NCI-H524 treated with DMSO at 0.1 percent for 48 hours (cell line): ENCODE results near the gene REXO5.
"Not testable (repeated sequence)": the region's sequence is repeated elsewhere in the genome, so short reads cannot be mapped to it uniquely, and the experiment has no call there.

Experiments used
- DNase-seq: peaks from one replicate; lab custom pipeline; 2025; lab: John Stamatoyannopoulos, UW

Gene REXO5

GRCh38 chr16:20806168-20807050 is at the start of gene REXO5, which contains the start of gene ERI2:
Gene REXO5 (plus strand): TSS chr16:20806527. CDS start chr16:20806954, 427 bp downstream.
Gene ERI2 (minus strand): TSS chr16:20806472. CDS start chr16:20806430, 42 bp downstream.
- DNase-seq, result peak; percentile 63

- no peak for DNase-seq
Observed at GRCh38 chr16:20760346-20760745, 46.0 kb upstream of the REXO5 start.

DNA sequence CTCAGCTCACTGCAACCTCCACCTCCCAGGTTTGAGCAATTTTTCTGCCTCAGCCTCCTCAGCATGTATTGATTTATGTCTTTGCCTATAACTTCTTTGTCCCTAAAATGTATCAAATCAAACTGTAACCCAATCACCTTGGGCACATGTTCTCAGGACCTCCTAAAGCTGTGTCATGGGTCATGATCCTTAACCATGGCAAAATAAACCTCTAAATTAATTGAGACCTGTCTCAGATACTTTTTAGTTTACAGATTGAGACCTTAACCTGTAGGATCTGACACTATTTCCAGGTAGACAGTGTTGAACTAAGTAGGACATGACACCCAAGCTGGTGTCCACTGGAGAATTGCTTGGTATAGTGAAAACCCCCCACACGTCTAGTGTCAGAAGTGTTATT is 45.2 kb upstream of the REXO5 start:
- DNase-seq, result no peak

- DNase-seq, result no peak
Observed at GRCh38 chr16:20762404-20763123, 43.8 kb upstream of the REXO5 start.

- peak; percentile 79 for DNase-seq
Observed at GRCh38 chr16:20763461-20764232, 42.7 kb upstream of the REXO5 start, which contains the start of gene ACSM3. Gene ACSM3 (plus strand): TSS chr16:20764014. CDS start chr16:20770035, 6,021 bp downstream.

DNA sequence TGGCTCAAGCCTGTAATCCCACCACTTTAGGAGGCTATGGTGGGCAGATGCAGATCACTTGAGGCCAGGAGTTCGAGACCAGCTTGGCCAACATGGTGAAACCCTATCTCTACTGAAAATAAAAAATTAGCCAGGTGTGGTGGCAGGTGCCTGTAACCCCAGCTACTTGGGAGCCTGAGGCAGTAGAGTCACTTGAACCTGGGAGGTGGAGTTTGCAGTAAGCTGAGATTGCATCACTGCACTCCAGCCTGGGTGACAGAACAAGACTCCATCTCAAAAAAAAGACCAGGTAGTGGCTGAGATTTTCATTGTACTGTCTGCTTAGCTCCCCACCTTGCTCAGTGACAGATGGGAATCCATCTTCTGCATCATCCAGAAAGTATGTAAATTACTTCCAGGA is 41.9 kb upstream of the REXO5 start:
- not testable (repeated sequence) for DNase-seq

- no peak for DNase-seq
Observed at GRCh38 chr16:20765732-20766131, 40.6 kb upstream of the REXO5 start.

GRCh38 chr16:20766294-20766693 is 40.0 kb upstream of the REXO5 start:
- no peak for DNase-seq

DNA sequence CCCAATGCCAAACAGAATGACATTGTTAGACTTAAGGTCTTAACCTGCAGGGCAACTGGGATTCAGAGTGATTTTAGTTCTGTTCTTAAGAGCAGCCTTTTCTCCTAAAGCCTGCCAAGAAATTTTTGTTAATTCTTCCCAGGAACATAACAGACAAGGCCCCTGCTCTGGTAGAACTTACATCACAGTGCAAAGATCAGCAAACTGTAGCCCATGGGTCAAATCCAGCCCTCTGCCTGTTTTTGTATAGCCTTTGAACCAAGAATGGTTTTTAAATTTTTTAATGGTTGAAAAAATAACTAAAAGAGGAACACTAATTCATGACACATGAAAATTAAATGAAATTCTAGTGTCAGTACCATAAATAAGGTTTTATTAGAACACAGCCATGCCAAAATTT is 38.8 kb upstream of the REXO5 start:
- no peak for DNase-seq

DNA sequence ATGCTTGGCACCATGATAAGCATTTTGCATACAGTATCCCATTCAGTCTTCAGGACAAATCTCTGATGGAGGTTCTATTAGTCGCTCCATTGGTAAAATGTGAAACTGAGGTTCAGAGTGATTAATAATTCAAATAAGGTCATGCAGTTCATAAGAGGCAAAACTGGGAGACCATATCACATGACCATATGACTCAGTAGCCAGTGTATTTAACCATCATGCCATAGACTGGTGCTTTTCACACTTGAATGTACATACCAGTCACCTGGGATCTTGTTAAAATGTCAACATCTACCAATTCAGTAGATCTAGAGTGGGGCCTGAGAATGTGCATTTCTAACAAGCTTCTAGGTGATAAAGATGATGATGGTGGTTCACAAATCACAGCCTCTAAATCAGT is 38.2 kb upstream of the REXO5 start:
- DNase-seq, result no peak

DNA sequence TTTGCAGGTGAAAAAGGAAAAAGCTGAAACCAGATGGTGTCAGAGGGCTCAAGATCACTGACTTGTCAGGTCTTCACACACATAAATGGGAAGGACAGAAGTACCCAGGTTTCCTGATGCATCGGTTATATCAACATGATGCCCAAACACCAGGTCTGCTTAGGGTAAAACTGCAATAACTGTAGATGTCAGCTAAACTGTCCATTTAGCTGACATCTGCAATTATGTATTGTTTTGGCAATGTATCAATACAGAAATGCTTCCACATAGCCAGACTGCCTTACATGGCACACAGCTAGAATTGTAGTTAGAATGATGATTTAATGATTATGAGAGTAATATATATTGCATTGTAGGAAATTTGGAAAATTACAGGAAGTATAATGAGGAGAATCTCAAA is 37.5 kb upstream of the REXO5 start:
- no peak for DNase-seq

GRCh38 chr16:20773679-20774078 is 32.6 kb upstream of the REXO5 start:
- DNase-seq, result no peak

DNA sequence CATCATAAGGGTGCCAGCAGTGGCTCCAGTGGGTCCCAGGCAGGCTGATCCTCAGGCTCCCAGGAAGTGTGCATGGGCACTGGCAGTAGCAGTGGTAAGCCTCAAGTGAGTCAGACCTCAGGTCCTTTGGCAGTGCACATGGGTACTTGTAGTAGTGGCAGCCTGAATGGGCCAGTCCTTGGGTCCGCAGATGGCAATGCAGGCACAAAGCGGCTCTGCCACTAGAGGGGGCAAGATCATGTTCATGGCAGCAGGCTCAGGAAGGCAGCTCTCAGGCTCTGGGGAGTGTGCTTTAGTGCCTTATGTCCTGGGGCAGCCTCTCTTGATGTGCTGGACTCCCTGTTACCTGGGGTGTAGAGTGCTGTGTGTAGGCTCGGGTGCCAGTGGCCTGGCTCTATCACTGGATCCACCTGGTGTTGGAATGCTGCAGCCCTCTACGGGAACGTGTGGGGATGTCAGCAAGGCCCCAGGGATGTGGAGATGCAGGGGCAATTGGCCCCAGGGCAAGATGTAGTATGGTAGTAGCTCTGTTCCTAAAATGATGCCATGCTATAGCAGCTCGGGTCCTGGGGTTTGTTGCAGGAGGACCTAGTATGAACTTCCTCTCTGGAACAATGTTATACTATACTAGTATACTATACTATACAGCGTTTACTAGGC is 31.5 kb upstream of the REXO5 start:
- peak; percentile 47 for DNase-seq

GRCh38 chr16:20781697-20782096 is 24.6 kb upstream of the REXO5 start:
- DNase-seq, result no peak

- no peak for DNase-seq
Observed at GRCh38 chr16:20782470-20782869, 23.9 kb upstream of the REXO5 start.

- no peak for DNase-seq
Observed at GRCh38 chr16:20784204-20784603, 22.1 kb upstream of the REXO5 start.

DNA sequence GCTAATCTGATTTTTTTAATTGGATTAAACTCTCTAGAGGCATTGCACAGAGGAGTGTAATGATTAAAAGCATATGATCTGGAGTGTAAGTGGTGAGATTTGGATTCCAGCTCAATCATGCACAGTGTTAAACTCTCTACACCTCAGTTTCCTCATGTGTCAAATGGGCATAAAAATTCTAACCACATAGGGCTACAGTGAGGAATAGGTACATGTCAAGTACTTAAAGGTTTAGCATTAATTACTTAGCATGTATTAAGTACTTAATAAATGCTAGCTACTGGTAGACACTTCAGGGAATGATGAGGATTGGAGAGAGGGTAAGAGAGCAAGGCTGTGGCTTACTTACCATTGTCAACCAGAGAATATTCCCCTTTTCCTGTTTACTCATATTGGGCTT is 17.2 kb upstream of the REXO5 start:
- no peak for DNase-seq

DNA sequence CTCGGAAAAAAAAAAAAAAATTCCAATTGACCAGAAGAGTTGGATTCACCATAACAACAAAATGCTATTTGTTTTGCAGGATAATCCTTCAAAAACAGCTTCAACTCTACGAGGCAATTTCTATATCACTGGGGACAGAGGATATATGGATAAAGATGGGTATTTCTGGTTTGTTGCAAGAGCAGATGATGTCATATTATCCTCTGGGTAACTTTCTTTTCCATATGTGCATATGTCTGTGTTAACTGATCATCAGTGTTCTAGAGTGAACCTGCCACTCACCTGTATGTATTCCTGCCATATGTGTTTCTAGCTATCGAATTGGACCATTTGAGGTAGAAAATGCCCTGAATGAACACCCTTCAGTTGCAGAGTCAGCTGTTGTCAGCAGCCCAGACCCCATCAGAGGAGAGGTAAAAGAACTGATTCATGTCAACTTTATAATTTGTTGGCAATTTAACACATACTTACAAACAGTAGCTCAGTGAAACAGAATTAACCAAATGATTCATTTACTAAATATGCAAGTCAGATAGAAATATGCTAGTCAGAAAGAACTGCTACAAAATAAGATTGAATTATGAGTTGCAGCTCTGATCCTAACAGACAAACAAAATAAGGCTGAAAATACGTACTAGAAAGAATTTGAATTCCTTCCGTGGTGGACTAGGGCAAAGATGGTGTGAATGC is 14.3 kb upstream of the REXO5 start:
- no peak for DNase-seq

DNA sequence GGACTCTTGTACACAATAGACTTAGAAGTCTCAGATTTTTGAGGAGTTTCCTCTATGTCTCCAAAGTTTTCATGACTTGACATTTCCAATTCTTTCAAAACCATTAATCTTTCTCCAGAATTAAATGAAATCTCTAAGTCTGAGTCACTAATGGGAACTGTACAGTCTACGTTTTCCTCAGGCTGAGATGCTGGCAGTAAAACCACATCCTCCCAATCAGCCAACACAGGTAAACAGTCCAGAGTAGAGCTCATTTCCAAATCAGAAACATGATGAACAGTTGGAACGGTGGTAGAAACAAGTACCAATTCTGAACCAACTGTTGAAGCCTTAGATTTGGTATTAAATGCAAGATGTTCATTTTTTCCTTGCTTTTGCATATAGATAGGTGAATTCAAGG is 8.0 kb upstream of the REXO5 start:
- DNase-seq, result no peak

DNA sequence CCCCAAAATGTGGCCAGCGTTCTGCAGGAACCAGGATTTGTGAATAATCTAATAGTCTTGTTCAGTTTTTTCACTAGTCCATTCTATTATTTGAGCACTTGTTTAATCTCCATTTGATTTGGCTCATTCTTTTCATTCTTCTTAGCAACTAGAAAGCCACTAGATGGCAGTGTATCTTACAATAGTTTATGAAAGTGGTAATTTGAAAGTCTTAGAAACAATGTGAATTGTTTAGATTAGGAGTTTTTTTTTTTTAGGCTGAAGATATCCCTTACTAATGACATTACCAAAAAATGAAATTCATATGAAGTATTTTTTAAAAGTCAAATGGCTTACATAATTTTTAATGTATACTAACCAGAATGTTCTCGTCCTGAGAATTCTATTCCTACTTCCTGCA is 6.7 kb upstream of the REXO5 start:
- DNase-seq, result no peak

DNA sequence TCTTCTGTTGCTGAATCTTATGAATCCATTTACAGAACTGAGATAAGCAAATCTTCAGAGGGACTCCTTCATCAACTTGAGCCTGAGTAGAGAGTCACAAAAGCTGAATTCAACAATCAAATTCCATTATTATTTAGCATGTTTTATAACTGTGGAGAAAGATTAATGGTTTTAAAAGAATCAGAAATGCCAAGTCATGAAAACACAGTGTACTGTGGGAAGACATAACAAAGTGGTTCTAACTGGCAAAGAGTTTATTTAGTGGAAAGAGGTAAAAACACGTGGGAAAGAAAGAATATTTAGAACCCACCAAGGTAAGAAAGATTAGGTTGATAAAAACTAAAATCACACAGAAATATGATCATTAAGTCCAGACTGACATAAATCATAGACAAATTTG is 5.0 kb upstream of the REXO5 start:
- no peak for DNase-seq
